ENCODE measurements around the gene RPL19.

GRCh38 chr17:39158623-39159022 is 41.5 kb upstream of the RPL19 start:
- no peak for TF ChIP-seq POLR2A (IDR thresholded peaks at IDR 0.05)
- TF ChIP-seq CTCF (IDR thresholded peaks at IDR 0.05), result no peak
